ENCODE results near the gene GNA15.

DNA sequence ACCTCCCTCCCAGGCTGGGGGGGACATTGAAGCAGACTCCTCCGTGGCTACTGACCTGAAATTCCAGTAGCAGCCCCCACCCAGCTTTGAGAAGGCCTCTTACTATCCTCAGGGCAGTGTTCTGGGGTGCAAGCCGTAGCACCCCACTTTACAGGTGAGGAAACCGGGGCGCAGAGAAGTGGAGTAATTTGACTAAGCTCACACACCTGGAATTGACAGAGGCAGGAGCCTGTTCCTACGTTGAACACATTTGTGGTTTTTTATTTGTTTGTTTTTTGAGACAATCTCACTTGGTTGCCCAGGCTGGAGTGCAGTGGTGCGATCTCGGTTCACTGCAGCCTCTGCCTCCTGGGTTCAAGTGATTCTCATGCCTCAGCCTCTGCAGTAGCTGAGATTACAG, 28.1 kb downstream of the GNA15 start:
- TF ChIP-seq CTCF (IDR thresholded peaks at IDR 0.05), result no peak
- TF ChIP-seq POLR2A (IDR thresholded peaks at IDR 0.05), result no peak
